DND-41 (cell line): ENCODE data around the gene NOC4L.
A peak's percentile ranks its signal among the peaks of the same experiment; 100 is the strongest.

Experiments
- ATAC-seq: fragments of 200-7000 bp; cut with Tn5 transposase; 3 replicates; pipeline ENCODE4 v1.9.1; 2021; ENCODE audit warnings: low read depth; ENCODE audit not compliant: insufficient read depth
- DNase-seq: peaks from one replicate; pipeline ENCODE4 v3.0.0-alpha.2; 2020
- H2AFZ ChIP-seq: 2 replicates; pipeline ENCODE4 v1.6.0; 2012; ENCODE audit warnings: low read depth, low read length
- H3K27ac ChIP-seq: 2 replicates; pipeline ENCODE4 v1.5.1; 2012; ENCODE audit warnings: low read length, inconsistent platforms
- H3K27me3 ChIP-seq: fragments of 200-600 bp; sonication (generic); 2 replicates; pipeline ENCODE4 v1.6.0; 2012; ENCODE audit warnings: low read length, mild to moderate bottlenecking, inconsistent platforms; ENCODE audit not compliant: insufficient read depth, poor library complexity
- H3K36me3 ChIP-seq: 2 replicates; pipeline ENCODE4 v1.5.1; 2012; ENCODE audit warnings: low read length, inconsistent platforms; ENCODE audit not compliant: insufficient read depth
- H3K4me1 ChIP-seq: 2 replicates; pipeline ENCODE4 v1.5.1; 2012; ENCODE audit warnings: mild to moderate bottlenecking, low read length; ENCODE audit not compliant: insufficient read depth
- H3K4me2 ChIP-seq: 2 replicates; pipeline ENCODE4 v1.6.0; 2012; ENCODE audit warnings: mild to moderate bottlenecking, moderate library complexity, low read length, inconsistent platforms; ENCODE audit not compliant: insufficient read depth
- H3K4me3 ChIP-seq, 2 experiments: fragments of 200-600 bp in 1 of 2; shearing (Covaris generic) in 1 of 2; 2 replicates each; pipeline ENCODE4 v1.5.1; 2012 to 2016; ENCODE audit warnings: inconsistent platforms in 2 of 2, low read length in 2 of 2, mild to moderate bottlenecking in 2 of 2, low read depth in 1 of 2, moderate library complexity in 1 of 2
- H3K79me2 ChIP-seq: 2 replicates; pipeline ENCODE4 v1.6.0; 2012; ENCODE audit warnings: low read length, inconsistent platforms; ENCODE audit not compliant: insufficient read depth
- H3K9ac ChIP-seq: 2 replicates; pipeline ENCODE4 v1.6.0; 2012; ENCODE audit warnings: low read depth, mild to moderate bottlenecking, inconsistent platforms, low read length, moderate library complexity
- H3K9me3 ChIP-seq: 2 replicates; pipeline ENCODE4 v1.5.1; 2012; ENCODE audit warnings: low read length, moderate library complexity, mild to moderate bottlenecking, inconsistent platforms; ENCODE audit not compliant: insufficient read depth, severe bottlenecking
- H4K20me1 ChIP-seq: 2 replicates; pipeline ENCODE4 v1.6.0; 2012; ENCODE audit warnings: low read length; ENCODE audit not compliant: insufficient read depth
- EZH2 ChIP-seq: IDR thresholded peaks from 3 replicates; pipeline ENCODE4 v1.6.1; 2012; ENCODE audit warnings: borderline replicate concordance, low read depth, mild to moderate bottlenecking, moderate library complexity, low read length, inconsistent platforms; ENCODE audit not compliant: severe bottlenecking
- TF ChIP-seq, protein P1 (sequence below): IDR thresholded peaks from 2 replicates; pipeline ENCODE4 v1.5.1; 2012; ENCODE audit warnings: borderline replicate concordance, low read length, moderate library complexity, mild to moderate bottlenecking; ENCODE audit not compliant: poor library complexity, severe bottlenecking; ENCODE audit errors: extremely low read depth

The NOC4L gene

GRCh38 chr12:132137483-132138125, 6.7 kb upstream of the NOC4L start:
- H2AFZ ChIP-seq: no peak overlapping the region

DNA sequence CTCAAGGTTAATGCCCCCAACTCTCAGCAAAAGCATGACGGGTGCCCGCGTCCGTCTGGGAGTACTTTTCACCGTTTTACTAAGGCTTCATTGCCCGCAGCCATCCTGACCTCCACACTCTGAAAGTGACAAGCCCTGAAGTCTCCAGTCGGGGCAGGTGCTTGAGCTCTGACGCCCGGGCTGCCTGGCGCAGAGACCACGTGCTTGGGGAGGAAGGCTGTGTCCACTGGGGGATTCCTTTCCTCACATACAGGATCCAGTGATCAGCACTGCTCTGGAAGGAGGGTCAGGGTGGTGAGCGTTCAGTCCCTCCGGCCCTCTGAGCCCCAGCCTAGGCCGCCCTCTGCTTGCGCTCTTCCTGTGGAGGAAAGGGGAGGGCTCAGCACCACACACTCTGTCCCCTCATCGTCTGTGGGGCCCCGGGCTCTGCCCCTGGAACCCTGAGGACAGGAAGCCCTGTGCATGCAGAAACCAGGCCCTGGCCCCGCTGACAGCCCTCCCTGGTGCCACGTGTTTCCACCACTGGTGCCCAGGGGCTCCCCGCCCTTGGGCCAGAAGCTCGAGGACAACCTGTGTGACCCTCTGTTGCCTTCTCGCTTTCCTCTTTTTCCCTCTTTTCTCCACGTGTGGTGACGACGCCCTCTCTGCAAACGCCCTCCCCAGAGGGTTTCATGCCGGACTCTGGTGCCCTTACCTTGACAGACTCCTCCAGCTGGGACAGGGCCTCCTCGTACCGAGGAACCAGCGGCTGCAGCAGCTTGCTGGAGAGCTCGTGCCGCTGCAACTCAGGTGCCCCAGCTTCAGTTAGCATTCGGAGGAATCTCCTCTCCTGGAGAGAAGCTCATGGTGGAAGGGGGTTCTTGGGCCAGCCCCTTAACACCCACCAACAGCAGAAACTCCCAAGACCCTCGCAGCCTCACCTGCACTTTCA, 5.1 kb upstream of the NOC4L start:
- no peak overlapping the region for H3K4me3 ChIP-seq
- ATAC-seq (no peak), DNase-seq (no peak)
- peaks cover 49% of the 10 kb centered on the region for H4K20me1 ChIP-seq
- H3K36me3 ChIP-seq: peaks cover 52% of the 10 kb centered on the region
- no peak overlapping the region for H3K9ac ChIP-seq
- H2AFZ ChIP-seq: no peak overlapping the region
- peaks cover 17% of the 10 kb centered on the region for H3K4me1 ChIP-seq
- H3K9me3 ChIP-seq: no peaks in the 10 kb centered on the region
- peaks cover 30% of the 10 kb centered on the region for H3K79me2 ChIP-seq
- TF ChIP-seq, protein P1, sequence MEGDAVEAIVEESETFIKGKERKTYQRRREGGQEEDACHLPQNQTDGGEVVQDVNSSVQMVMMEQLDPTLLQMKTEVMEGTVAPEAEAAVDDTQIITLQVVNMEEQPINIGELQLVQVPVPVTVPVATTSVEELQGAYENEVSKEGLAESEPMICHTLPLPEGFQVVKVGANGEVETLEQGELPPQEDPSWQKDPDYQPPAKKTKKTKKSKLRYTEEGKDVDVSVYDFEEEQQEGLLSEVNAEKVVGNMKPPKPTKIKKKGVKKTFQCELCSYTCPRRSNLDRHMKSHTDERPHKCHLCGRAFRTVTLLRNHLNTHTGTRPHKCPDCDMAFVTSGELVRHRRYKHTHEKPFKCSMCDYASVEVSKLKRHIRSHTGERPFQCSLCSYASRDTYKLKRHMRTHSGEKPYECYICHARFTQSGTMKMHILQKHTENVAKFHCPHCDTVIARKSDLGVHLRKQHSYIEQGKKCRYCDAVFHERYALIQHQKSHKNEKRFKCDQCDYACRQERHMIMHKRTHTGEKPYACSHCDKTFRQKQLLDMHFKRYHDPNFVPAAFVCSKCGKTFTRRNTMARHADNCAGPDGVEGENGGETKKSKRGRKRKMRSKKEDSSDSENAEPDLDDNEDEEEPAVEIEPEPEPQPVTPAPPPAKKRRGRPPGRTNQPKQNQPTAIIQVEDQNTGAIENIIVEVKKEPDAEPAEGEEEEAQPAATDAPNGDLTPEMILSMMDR: no peak
- no peak for TF ChIP-seq EZH2
- H3K27me3 ChIP-seq: no peaks in the 10 kb centered on the region
- H3K27ac ChIP-seq: no peak overlapping the region
- H3K4me2 ChIP-seq: no peak overlapping the region

More at GRCh38 chr12:132137483-132138125, 6.7 kb upstream of the NOC4L start:
- TF ChIP-seq, protein P1: no peak
- TF ChIP-seq EZH2: no peak
- Histone ChIP-seq H3K27me3 (no peaks in the 10 kb centered on the region), H3K9ac (no peak overlapping the region), H3K4me2 (no peak overlapping the region), H3K4me1 (peaks cover 9% of the 10 kb centered on the region), H3K4me3 (no peak overlapping the region), H3K9me3 (no peaks in the 10 kb centered on the region), H3K79me2 (peaks cover 15% of the 10 kb centered on the region), H3K36me3 (peaks cover 45% of the 10 kb centered on the region), H4K20me1 (peaks cover 39% of the 10 kb centered on the region), H3K27ac (no peak overlapping the region)
- no peak for DNase-seq
- peak; percentile 8; the same call in 1 of the 3 replicates for ATAC-seq

- Histone ChIP-seq H3K9ac (no peak overlapping the region), H3K36me3 (peaks cover 52% of the 10 kb centered on the region), H3K27me3 (no peaks in the 10 kb centered on the region), H3K4me3 (no peak overlapping the region), H3K27ac (no peak overlapping the region), H4K20me1 (peaks cover 51% of the 10 kb centered on the region), H2AFZ (no peak overlapping the region), H3K9me3 (no peaks in the 10 kb centered on the region), H3K79me2 (peaks cover 37% of the 10 kb centered on the region), H3K4me1 (peaks cover 19% of the 10 kb centered on the region), H3K4me2 (no peak overlapping the region)
- no peak for TF ChIP-seq EZH2
- TF ChIP-seq, protein P1: no peak
- no peak for ATAC-seq
- no peak for DNase-seq
Measured at GRCh38 chr12:132139912-132140311, 4.3 kb upstream of the NOC4L start.
